ENCODE data around the gene PLEKHA4. TPM values are rescaled to one million over a fixed set of nuclear protein-coding genes. Genes with fewer than 3 reads are reported as not detected.
"Not testable (repeated sequence)": the region's sequence is repeated elsewhere in the genome, so short reads cannot be mapped to it uniquely, and the experiment has no call there.

PLEKHA4 gene
- total RNA-seq, 2 experiments from 2014 or later: 8.1 to 8.4 TPM

DNA sequence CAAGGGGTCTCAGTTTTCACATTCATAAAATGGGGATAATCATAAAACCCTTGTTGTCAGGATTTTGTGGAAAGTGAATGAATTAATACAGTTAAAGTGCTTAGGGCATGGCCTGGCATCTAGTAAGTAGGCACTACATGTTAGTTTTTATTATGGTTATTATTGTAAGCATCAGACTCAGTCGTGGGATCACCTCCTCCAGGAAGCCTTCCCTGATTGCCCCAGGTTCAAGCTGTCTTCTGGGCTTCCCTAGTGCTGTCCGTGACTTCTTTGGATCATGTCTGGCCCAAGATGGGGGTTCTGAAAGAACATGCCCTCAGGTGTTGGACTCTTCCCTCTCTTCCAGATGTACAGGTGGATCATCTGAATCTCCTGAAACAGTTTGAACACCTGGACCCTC, 42.4 kb upstream of the PLEKHA4 start:
- no TSS peak for BruUV-seq (replicated peaks)
- DNase-seq (ENCODE audit: low spot score): no peak
- H3K36me3 ChIP-seq (ENCODE audit: insufficient read depth, low read length): peaks cover 89% of the 10 kb centered on the region
- no peak overlapping the region for H3K4me3 ChIP-seq (ENCODE audit: low read depth, low read length, poor library complexity, severe bottlenecking)
- H3K4me2 ChIP-seq (ENCODE audit: low read length): no peak overlapping the region
- ChIA-PET CTCF (ENCODE audit: unreplicated experiment) (no interaction called here), POLR2A (no interaction called here)
- H3K79me2 ChIP-seq (ENCODE audit: insufficient read depth, low read depth, low read length): no peaks in the 10 kb centered on the region
- intact Hi-C loops (cut with micrococcal nuclease; ENCODE audit: unreplicated experiment): no loop called here
- H2AFZ ChIP-seq (ENCODE audit: low read length): no peak overlapping the region
- peaks cover 4% of the 10 kb centered on the region for H3K4me1 ChIP-seq (ENCODE audit: insufficient read depth, low read length, poor library complexity, severe bottlenecking)
- H3K27ac ChIP-seq (ENCODE audit: low read depth, low read length, poor library complexity, severe bottlenecking): no peak overlapping the region
- no peak for TF ChIP-seq EZH2phosphoT487 (IDR thresholded peaks at IDR 0.05; ENCODE audit: borderline replicate concordance, low read depth, low read length)
- TF ChIP-seq, protein P1, sequence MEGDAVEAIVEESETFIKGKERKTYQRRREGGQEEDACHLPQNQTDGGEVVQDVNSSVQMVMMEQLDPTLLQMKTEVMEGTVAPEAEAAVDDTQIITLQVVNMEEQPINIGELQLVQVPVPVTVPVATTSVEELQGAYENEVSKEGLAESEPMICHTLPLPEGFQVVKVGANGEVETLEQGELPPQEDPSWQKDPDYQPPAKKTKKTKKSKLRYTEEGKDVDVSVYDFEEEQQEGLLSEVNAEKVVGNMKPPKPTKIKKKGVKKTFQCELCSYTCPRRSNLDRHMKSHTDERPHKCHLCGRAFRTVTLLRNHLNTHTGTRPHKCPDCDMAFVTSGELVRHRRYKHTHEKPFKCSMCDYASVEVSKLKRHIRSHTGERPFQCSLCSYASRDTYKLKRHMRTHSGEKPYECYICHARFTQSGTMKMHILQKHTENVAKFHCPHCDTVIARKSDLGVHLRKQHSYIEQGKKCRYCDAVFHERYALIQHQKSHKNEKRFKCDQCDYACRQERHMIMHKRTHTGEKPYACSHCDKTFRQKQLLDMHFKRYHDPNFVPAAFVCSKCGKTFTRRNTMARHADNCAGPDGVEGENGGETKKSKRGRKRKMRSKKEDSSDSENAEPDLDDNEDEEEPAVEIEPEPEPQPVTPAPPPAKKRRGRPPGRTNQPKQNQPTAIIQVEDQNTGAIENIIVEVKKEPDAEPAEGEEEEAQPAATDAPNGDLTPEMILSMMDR (conservative IDR thresholded peaks at IDR 0.05; ENCODE audit: low read length): no peak
- no peaks in the 10 kb centered on the region for H3K9me3 ChIP-seq (ENCODE audit: low read length)
- H4K20me1 ChIP-seq (ENCODE audit: insufficient read depth, low read length): no peaks in the 10 kb centered on the region
- no peaks in the 10 kb centered on the region for H3K9me2 ChIP-seq (ENCODE audit: insufficient read depth, low read length)

DNA sequence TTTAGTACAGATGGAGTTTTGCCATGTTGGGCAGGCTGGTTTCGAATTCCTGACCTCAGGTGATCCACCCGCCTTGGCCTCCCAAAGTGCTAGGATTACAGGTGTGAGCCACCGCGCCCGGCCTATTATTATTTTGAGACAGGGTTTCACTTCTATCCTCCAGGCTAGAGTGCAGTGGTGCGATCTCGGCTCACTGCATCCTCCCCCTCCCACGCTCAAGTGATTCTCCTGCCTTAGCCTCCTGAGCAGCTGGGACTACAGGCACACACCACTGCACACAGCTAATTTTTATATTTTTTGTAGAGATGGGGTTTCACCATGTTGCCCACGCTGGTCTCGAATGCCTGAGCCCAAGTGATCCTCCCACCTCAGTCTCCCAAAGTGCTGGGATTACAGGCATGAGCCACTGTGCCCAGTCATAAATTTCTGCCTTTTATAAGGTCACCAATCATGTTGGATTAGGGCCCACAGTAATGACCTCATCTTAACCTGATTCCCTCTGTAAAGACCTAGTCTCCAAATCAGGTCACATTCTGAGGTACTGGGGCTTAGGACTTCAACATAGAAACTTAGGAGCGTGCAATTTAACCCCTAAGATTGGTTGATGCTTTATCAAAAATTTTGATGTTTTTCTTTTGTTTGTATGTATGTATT, 41.1 kb upstream of the PLEKHA4 start:
- H3K79me2 ChIP-seq (ENCODE audit: insufficient read depth, low read depth, low read length); CTCF ChIA-PET (ENCODE audit: unreplicated experiment): not testable (repeated sequence)
- peaks cover 94% of the 10 kb centered on the region for H3K36me3 ChIP-seq (ENCODE audit: insufficient read depth, low read length)

DNA sequence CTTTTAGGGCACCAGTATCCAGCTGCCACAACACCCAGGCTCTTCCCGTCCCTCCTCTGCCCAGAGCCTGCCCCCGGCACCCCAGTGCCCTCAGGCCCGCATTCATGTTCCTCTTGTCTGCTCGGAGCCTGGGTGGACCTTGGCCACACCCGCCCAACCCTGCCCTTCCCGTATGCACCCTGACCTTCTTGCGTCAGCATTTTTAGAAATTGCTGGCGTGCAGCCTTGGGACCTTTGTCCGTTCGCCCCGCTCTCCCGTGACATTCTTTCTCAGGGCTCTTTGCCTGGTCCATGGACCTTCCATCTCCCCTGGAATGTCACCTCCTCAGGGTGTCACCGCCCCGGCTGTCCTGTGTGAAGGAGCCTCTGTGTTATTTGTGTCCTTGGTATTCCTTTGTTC, 39.3 kb upstream of the PLEKHA4 start:
- ChIA-PET POLR2A (no interaction called here), CTCF (ENCODE audit: unreplicated experiment) (no interaction called here)
- H3K4me2 ChIP-seq (ENCODE audit: low read length): no peak overlapping the region
- no peaks in the 10 kb centered on the region for H4K20me1 ChIP-seq (ENCODE audit: insufficient read depth, low read length)
- H3K79me2 ChIP-seq (ENCODE audit: insufficient read depth, low read depth, low read length): no peaks in the 10 kb centered on the region
- H3K36me3 ChIP-seq (ENCODE audit: insufficient read depth, low read length): peaks cover 83% of the 10 kb centered on the region
- DNase-seq (ENCODE audit: low spot score): no peak
- H2AFZ ChIP-seq (ENCODE audit: low read length): no peak overlapping the region
- H3K27ac ChIP-seq (ENCODE audit: low read depth, low read length, poor library complexity, severe bottlenecking): no peak overlapping the region
- no peak for TF ChIP-seq EZH2phosphoT487 (IDR thresholded peaks at IDR 0.05; ENCODE audit: borderline replicate concordance, low read depth, low read length)
- TF ChIP-seq, protein P1 (conservative IDR thresholded peaks at IDR 0.05; ENCODE audit: low read length): no peak
- intact Hi-C loops (cut with micrococcal nuclease; ENCODE audit: unreplicated experiment): no loop called here
- BruUV-seq (replicated peaks): no TSS peak
- H3K4me3 ChIP-seq (ENCODE audit: low read depth, low read length, poor library complexity, severe bottlenecking): no peak overlapping the region
- H3K9me3 ChIP-seq (ENCODE audit: low read length): no peaks in the 10 kb centered on the region
- peaks cover 4% of the 10 kb centered on the region for H3K4me1 ChIP-seq (ENCODE audit: insufficient read depth, low read length, poor library complexity, severe bottlenecking)
- H3K9me2 ChIP-seq (ENCODE audit: insufficient read depth, low read length): no peaks in the 10 kb centered on the region

More for the DNA sequence above, 41.1 kb upstream of the PLEKHA4 start:
- H3K4me3 ChIP-seq (ENCODE audit: low read depth, low read length, poor library complexity, severe bottlenecking); BruUV-seq (replicated peaks); H3K9me2 ChIP-seq (ENCODE audit: insufficient read depth, low read length); H3K9me3 ChIP-seq (ENCODE audit: low read length); DNase-seq (ENCODE audit: low spot score); H3K4me1 ChIP-seq (ENCODE audit: insufficient read depth, low read length, poor library complexity, severe bottlenecking); H3K4me2 ChIP-seq (ENCODE audit: low read length); H2AFZ ChIP-seq (ENCODE audit: low read length); POLR2A ChIA-PET; H4K20me1 ChIP-seq (ENCODE audit: insufficient read depth, low read length); intact Hi-C loops (cut with micrococcal nuclease; ENCODE audit: unreplicated experiment): not testable (repeated sequence)
- peak overlapping the region; percentile 16 for H3K27ac ChIP-seq (ENCODE audit: low read depth, low read length, poor library complexity, severe bottlenecking)

Measured in OCI-LY7 (cell line).